SH-SY5Y (cell line): ENCODE measurements around the gene FBXL17.

Experiments
- GATA2 ChIP-seq: IDR thresholded peaks from 2 replicates; pipeline ENCODE4 v1.6.1; 2011; ENCODE audit warnings: mild to moderate bottlenecking, low read depth, low read length
- GATA3 ChIP-seq: IDR thresholded peaks from 2 replicates; pipeline ENCODE4 v1.6.1; 2011; ENCODE audit warnings: low read depth, mild to moderate bottlenecking, low read length, moderate library complexity

GRCh38 chr5:108353087-108353486 lies 28.8 kb downstream of the FBXL17 start:
- TF ChIP-seq GATA3 (no peak), GATA2 (no peak)
